ENCODE results near the gene ZAR1.
"Not testable (repeated sequence)": the region's sequence is repeated elsewhere in the genome, so short reads cannot be mapped to it uniquely, and the experiment has no call there.

Gene ZAR1

GRCh38 chr4:48490012-48490679, at the start of gene ZAR1:
Gene ZAR1, plus strand, starts transcription at chr4:48490252. Its CDS starts 40 bp downstream, at chr4:48490292.
- Histone ChIP-seq H3K36me3 (ENCODE audit: control insufficient read depth, low read depth, low read length) (no peaks in the 10 kb centered on the region), H3K9me3 (ENCODE audit: control insufficient read depth, low read depth, low read length) (no peaks in the 10 kb centered on the region), H3K9ac (ENCODE audit: low read length) (peak within 1 kb of the TSS; percentile 9), H3K27me3 (ENCODE audit: control insufficient read depth, insufficient read depth, low read length) (peaks cover 59% of the 10 kb centered on the region), H3K4me1 (ENCODE audit: control insufficient read depth, low read depth, low read length) (peaks cover 7% of the 10 kb centered on the region), H3K27ac (ENCODE audit: low read length) (no peak within 1 kb of the TSS), H3K4me3 (ENCODE audit: low read length) (peak within 1 kb of the TSS; percentile 47)

GRCh38 chr4:48440914-48441313, 49.1 kb upstream of the ZAR1 start:
- not testable (repeated sequence) for H3K27me3 ChIP-seq (ENCODE audit: control insufficient read depth, insufficient read depth, low read length); H3K27ac ChIP-seq (ENCODE audit: low read length); H3K9ac ChIP-seq (ENCODE audit: low read length); H3K36me3 ChIP-seq (ENCODE audit: control insufficient read depth, low read depth, low read length); H3K4me3 ChIP-seq (ENCODE audit: low read length); H3K9me3 ChIP-seq (ENCODE audit: control insufficient read depth, low read depth, low read length); H3K4me1 ChIP-seq (ENCODE audit: control insufficient read depth, low read depth, low read length)

- no peaks in the 10 kb centered on the region for H3K36me3 ChIP-seq (ENCODE audit: control insufficient read depth, low read depth, low read length)
- no peak overlapping the region for H3K9ac ChIP-seq (ENCODE audit: low read length)
- H3K4me3 ChIP-seq (ENCODE audit: low read length): no peak overlapping the region
- H3K9me3 ChIP-seq (ENCODE audit: control insufficient read depth, low read depth, low read length): no peaks in the 10 kb centered on the region
- no peaks in the 10 kb centered on the region for H3K4me1 ChIP-seq (ENCODE audit: control insufficient read depth, low read depth, low read length)
- H3K27ac ChIP-seq (ENCODE audit: low read length): no peak overlapping the region
- H3K27me3 ChIP-seq (ENCODE audit: control insufficient read depth, insufficient read depth, low read length): no peaks in the 10 kb centered on the region
These were observed 44.3 kb upstream of the ZAR1 start for GRCh38 chr4:48445704-48446103.

- Histone ChIP-seq H3K9ac (ENCODE audit: low read length) (no peak overlapping the region), H3K36me3 (ENCODE audit: control insufficient read depth, low read depth, low read length) (no peaks in the 10 kb centered on the region), H3K9me3 (ENCODE audit: control insufficient read depth, low read depth, low read length) (no peaks in the 10 kb centered on the region), H3K27me3 (ENCODE audit: control insufficient read depth, insufficient read depth, low read length) (no peaks in the 10 kb centered on the region), H3K4me1 (ENCODE audit: control insufficient read depth, low read depth, low read length) (no peaks in the 10 kb centered on the region), H3K27ac (ENCODE audit: low read length) (no peak overlapping the region), H3K4me3 (ENCODE audit: low read length) (no peak overlapping the region)
These were observed 43.4 kb upstream of the ZAR1 start for GRCh38 chr4:48446642-48447041.

- Histone ChIP-seq H3K9me3 (ENCODE audit: control insufficient read depth, low read depth, low read length) (no peaks in the 10 kb centered on the region), H3K36me3 (ENCODE audit: control insufficient read depth, low read depth, low read length) (no peaks in the 10 kb centered on the region), H3K9ac (ENCODE audit: low read length) (no peak overlapping the region), H3K27ac (ENCODE audit: low read length) (no peak overlapping the region), H3K27me3 (ENCODE audit: control insufficient read depth, insufficient read depth, low read length) (no peaks in the 10 kb centered on the region), H3K4me1 (ENCODE audit: control insufficient read depth, low read depth, low read length) (no peaks in the 10 kb centered on the region), H3K4me3 (ENCODE audit: low read length) (no peak overlapping the region)
These were observed 40.9 kb upstream of the ZAR1 start for GRCh38 chr4:48449151-48449550.

- Histone ChIP-seq H3K9ac (ENCODE audit: low read length) (no peak overlapping the region), H3K4me3 (ENCODE audit: low read length) (no peak overlapping the region), H3K27ac (ENCODE audit: low read length) (no peak overlapping the region), H3K36me3 (ENCODE audit: control insufficient read depth, low read depth, low read length) (no peaks in the 10 kb centered on the region), H3K4me1 (ENCODE audit: control insufficient read depth, low read depth, low read length) (no peaks in the 10 kb centered on the region), H3K9me3 (ENCODE audit: control insufficient read depth, low read depth, low read length) (no peaks in the 10 kb centered on the region), H3K27me3 (ENCODE audit: control insufficient read depth, insufficient read depth, low read length) (no peaks in the 10 kb centered on the region)
These were observed 39.3 kb upstream of the ZAR1 start for GRCh38 chr4:48450740-48451139.

GRCh38 chr4:48451656-48452055, 38.4 kb upstream of the ZAR1 start:
- not testable (repeated sequence) for H3K27me3 ChIP-seq (ENCODE audit: control insufficient read depth, insufficient read depth, low read length); H3K27ac ChIP-seq (ENCODE audit: low read length); H3K9ac ChIP-seq (ENCODE audit: low read length); H3K36me3 ChIP-seq (ENCODE audit: control insufficient read depth, low read depth, low read length); H3K4me1 ChIP-seq (ENCODE audit: control insufficient read depth, low read depth, low read length); H3K4me3 ChIP-seq (ENCODE audit: low read length); H3K9me3 ChIP-seq (ENCODE audit: control insufficient read depth, low read depth, low read length)

- H3K9me3 ChIP-seq (ENCODE audit: control insufficient read depth, low read depth, low read length): no peaks in the 10 kb centered on the region
- no peaks in the 10 kb centered on the region for H3K4me1 ChIP-seq (ENCODE audit: control insufficient read depth, low read depth, low read length)
- no peak overlapping the region for H3K27ac ChIP-seq (ENCODE audit: low read length)
- no peaks in the 10 kb centered on the region for H3K27me3 ChIP-seq (ENCODE audit: control insufficient read depth, insufficient read depth, low read length)
- no peaks in the 10 kb centered on the region for H3K36me3 ChIP-seq (ENCODE audit: control insufficient read depth, low read depth, low read length)
- no peak overlapping the region for H3K4me3 ChIP-seq (ENCODE audit: low read length)
- H3K9ac ChIP-seq (ENCODE audit: low read length): no peak overlapping the region
These were observed 35.5 kb upstream of the ZAR1 start for GRCh38 chr4:48454591-48454990.

- Histone ChIP-seq H3K4me1 (ENCODE audit: control insufficient read depth, low read depth, low read length) (no peaks in the 10 kb centered on the region), H3K27me3 (ENCODE audit: control insufficient read depth, insufficient read depth, low read length) (no peaks in the 10 kb centered on the region), H3K36me3 (ENCODE audit: control insufficient read depth, low read depth, low read length) (no peaks in the 10 kb centered on the region), H3K4me3 (ENCODE audit: low read length) (no peak overlapping the region), H3K27ac (ENCODE audit: low read length) (no peak overlapping the region), H3K9me3 (ENCODE audit: control insufficient read depth, low read depth, low read length) (no peaks in the 10 kb centered on the region), H3K9ac (ENCODE audit: low read length) (no peak overlapping the region)
These were observed 29.1 kb upstream of the ZAR1 start for GRCh38 chr4:48461000-48461399.

- Histone ChIP-seq H3K9me3 (ENCODE audit: control insufficient read depth, low read depth, low read length) (no peaks in the 10 kb centered on the region), H3K27me3 (ENCODE audit: control insufficient read depth, insufficient read depth, low read length) (no peaks in the 10 kb centered on the region), H3K27ac (ENCODE audit: low read length) (no peak overlapping the region), H3K9ac (ENCODE audit: low read length) (no peak overlapping the region), H3K4me1 (ENCODE audit: control insufficient read depth, low read depth, low read length) (no peaks in the 10 kb centered on the region), H3K4me3 (ENCODE audit: low read length) (no peak overlapping the region), H3K36me3 (ENCODE audit: control insufficient read depth, low read depth, low read length) (no peaks in the 10 kb centered on the region)
These were observed 27.7 kb upstream of the ZAR1 start for GRCh38 chr4:48462363-48462762.

- no peaks in the 10 kb centered on the region for H3K36me3 ChIP-seq (ENCODE audit: control insufficient read depth, low read depth, low read length)
- H3K27ac ChIP-seq (ENCODE audit: low read length): no peak overlapping the region
- no peak overlapping the region for H3K9ac ChIP-seq (ENCODE audit: low read length)
- no peaks in the 10 kb centered on the region for H3K4me1 ChIP-seq (ENCODE audit: control insufficient read depth, low read depth, low read length)
- H3K27me3 ChIP-seq (ENCODE audit: control insufficient read depth, insufficient read depth, low read length): no peaks in the 10 kb centered on the region
- no peak overlapping the region for H3K4me3 ChIP-seq (ENCODE audit: low read length)
- H3K9me3 ChIP-seq (ENCODE audit: control insufficient read depth, low read depth, low read length): no peaks in the 10 kb centered on the region
These were observed 22.6 kb upstream of the ZAR1 start for GRCh38 chr4:48467442-48467841.

GRCh38 chr4:48467891-48468290, 22.2 kb upstream of the ZAR1 start:
- no peaks in the 10 kb centered on the region for H3K4me1 ChIP-seq (ENCODE audit: control insufficient read depth, low read depth, low read length)
- no peak overlapping the region for H3K9ac ChIP-seq (ENCODE audit: low read length)
- no peaks in the 10 kb centered on the region for H3K27me3 ChIP-seq (ENCODE audit: control insufficient read depth, insufficient read depth, low read length)
- no peaks in the 10 kb centered on the region for H3K9me3 ChIP-seq (ENCODE audit: control insufficient read depth, low read depth, low read length)
- no peak overlapping the region for H3K27ac ChIP-seq (ENCODE audit: low read length)
- no peaks in the 10 kb centered on the region for H3K36me3 ChIP-seq (ENCODE audit: control insufficient read depth, low read depth, low read length)
- no peak overlapping the region for H3K4me3 ChIP-seq (ENCODE audit: low read length)
